Adrenal gland (tissue), 12 donors: ENCODE data around the gene OR7A10. TPM values are rescaled to one million over a fixed set of nuclear protein-coding genes. Genes with fewer than 3 reads are reported as not detected.

ENCODE experiments used
- DNase-seq, 7 donors: peaks; one replicate each; pipeline ENCODE4 v3.0.0-alpha.2; 2019 to 2020
- H3K27ac ChIP-seq, 5 donors: fragments of 200-600 bp; sonication (generic) in 4 of 5; 1 replicate in 3 of 5; 2 replicates in 2 of 5; pipeline versions ENCODE4 v1.5.1 to v1.8.0; 2016 to 2020; ENCODE audit warnings: mild to moderate bottlenecking in 1 of 5
- H3K27me3 ChIP-seq: fragments of 200-600 bp; 2 replicates; pipeline ENCODE4 v1.8.0; 2021
- H3K36me3 ChIP-seq, 2 donors: fragments of 200-600 bp; replicated peaks in 1 of 2; 1 replicate in 1 of 2; 2 replicates in 1 of 2; pipeline versions ENCODE4 v1.5.1 to v1.8.0; 2018 to 2022
- H3K4me1 ChIP-seq, 2 donors: fragments of 200-600 bp; replicated peaks in 1 of 2; 1 replicate in 1 of 2; 2 replicates in 1 of 2; pipeline versions ENCODE4 v1.5.1 to v1.8.0; 2018 to 2021
- H3K4me3 ChIP-seq, 4 donors: fragments of 200-600 bp; sonication (generic) in 3 of 4; one replicate each; pipeline ENCODE4 v1.5.1; 2016 to 2018
- H3K9me3 ChIP-seq, 3 donors: fragments of 200-600 bp; sonication (generic) in 1 of 3; replicated peaks in 1 of 3; 1 replicate in 2 of 3; 2 replicates in 1 of 3; pipeline versions ENCODE4 v1.5.1 to v1.8.0; 2016 to 2021
- CTCF ChIP-seq, 6 experiments: fragments of 450-650 bp in 4 of 6; fragments of 200-600 bp in 2 of 6; sonication (generic) in 1 of 6; IDR thresholded peaks; 1 replicate in 5 of 6; 2 replicates in 1 of 6; pipeline versions ENCODE4 v1.5.1 to v1.8.0; 2016 to 2021; ENCODE audit warnings: antibody characterized with exemption in 6 of 6, mild to moderate bottlenecking in 2 of 6, moderate library complexity in 1 of 6
- POLR2A ChIP-seq, 2 donors: fragments of 450-650 bp; IDR thresholded peaks; one replicate each; pipeline ENCODE4 v1.6.1; 2017; ENCODE audit warnings: antibody characterized with exemption in 2 of 2, mild to moderate bottlenecking in 2 of 2, moderate library complexity in 1 of 2
- WGBS, 4 donors: extraction: QIAGEN DNeasy Blood & Tissue Kit in 2 of 4; methylation state at CpG; one replicate each; pipeline versions ENCODE4 v1.1.5 to v1.1.7; 2013 to 2017; 5-methylcytosine and 5-hydroxymethylcytosine counted together
- intact Hi-C, 2 donors: fragments of 100-400 bp; cut with DNase I; formaldehyde crosslinking; loops; one replicate each; pipeline versions ENCODE4 v1.14.1 to v1.15.0; 2022 to 2023
- polyA plus RNA-seq, 3 donors: library from polyadenylated mRNA; stranded (reverse); fragments of 200-250 nt in 2 of 3; fragments of 350-450 nt in 1 of 3; fragmentation: Illumina TruSeq in 1 of 3; extraction: RNeasy Lipid Tissue Mini Kit (QIAGEN cat#74804) in 1 of 3; gene quantifications; one replicate each; pipeline ENCODE4 v1.2.3, GENCODE V29; 2013 to 2014
- total RNA-seq, 9 donors: library from RNA; depleted of rRNA in 4 of 9; stranded (reverse); fragments of >200 nt in 4 of 9; fragments of 120-200 nt in 1 of 9; fragmentation: NEBNext Ultra II Directional in 1 of 9; extraction: Animal tissue kit (Norgen Biotek cat#: 25700) in 1 of 9; gene quantifications; one replicate each; pipeline versions ENCODE4 v1.1.0 to v1.2.4, GENCODE V29; 2013 to 2023
- donor health status: healthy with polysubstance abuse.
- donor health status: Bipolar disorder and iron deficiency.
- donor health status: DM: yes; HTN: yes; CAD: no.
- donor health status: DM: no; HTN: no; CAD: no.
- donor health status: DM: no; HTN: no; CAD: no.
- donor health status: DM: yes; HTN: yes; CAD: no.

The OR7A10 gene
- total and polyA plus RNA-seq, 12 donors, result not detected

GRCh38 chr19:14840206-14840605, 8.5 kb downstream of the OR7A10 start:
- WGBS, 4 donors, result 19 to 41% (median 28%) methylated on average over 1 of the region's 1 CpG
- H3K4me1 ChIP-seq, result peaks cover 0 to 7% of the 10 kb centered on the region in 2 donors

GRCh38 chr19:14837391-14837790, 11.3 kb downstream of the OR7A10 start:
- Histone ChIP-seq H3K27me3 (no peaks in the 10 kb centered on the region), H3K4me3 (no peak overlapping the region), H3K36me3 (no peaks in the 10 kb centered on the region), H3K9me3 (no peaks in the 10 kb centered on the region), H3K27ac (no peak overlapping the region), H3K4me1 (peaks cover 0 to 6% of the 10 kb centered on the region in 2 donors)
- intact Hi-C loops, result no loop called here
- 71 to 93% (median 83%) methylated on average over 4 of the region's 4 CpGs for WGBS, 4 donors
- no peak for TF ChIP-seq POLR2A (IDR thresholded peaks at IDR 0.05)
- DNase-seq, result no peak

More at GRCh38 chr19:14840206-14840605, 8.5 kb downstream of the OR7A10 start:
- no peak for DNase-seq
- intact Hi-C loops, result no loop called here
- Histone ChIP-seq H3K9me3 (no peaks in the 10 kb centered on the region), H3K27me3 (no peaks in the 10 kb centered on the region), H3K36me3 (no peaks in the 10 kb centered on the region), H3K4me3 (no peak overlapping the region), H3K27ac (no peak overlapping the region)
- TF ChIP-seq POLR2A (IDR thresholded peaks at IDR 0.05) (no peak), CTCF (IDR thresholded peaks at IDR 0.05) (no peak)

GRCh38 chr19:14835011-14835410, 13.7 kb downstream of the OR7A10 start, which contains the start of the genes OR7A5 and OR7C1:
Gene OR7A5 (minus strand): TSS chr19:14835185. CDS start chr19:14828241, 6,944 bp downstream.
Gene OR7C1 (minus strand): TSS chr19:14835185. CDS start chr19:14800136, 35,049 bp downstream.
- Histone ChIP-seq H3K4me3 (no peak within 1 kb of the TSS), H3K27ac (peak within 1 kb of the TSS in 3 of 5 donors; percentile 59 to 69 (median 65)), H3K36me3 (no peaks in the 10 kb centered on the region), H3K4me1 (peaks cover 8 to 14% of the 10 kb centered on the region in 2 donors), H3K9me3 (no peaks in the 10 kb centered on the region), H3K27me3 (no peaks in the 10 kb centered on the region)
- intact Hi-C loops, result no loop called here
- peak in 3 of 7 donors; percentile 8 to 39 (median 29) for DNase-seq
- WGBS, 4 donors, result 13 to 24% (median 18%) methylated on average over 1 of the region's 1 CpG
- TF ChIP-seq POLR2A (IDR thresholded peaks at IDR 0.05) (no peak), CTCF (IDR thresholded peaks at IDR 0.05) (peak in 1 of 6 experiments; percentile 5)

GRCh38 chr19:14830702-14831101, 18.0 kb downstream of the OR7A10 start:
- Histone ChIP-seq H3K27me3 (no peaks in the 10 kb centered on the region), H3K9me3 (no peaks in the 10 kb centered on the region), H3K27ac (peak overlapping the region; percentile 38 to 83 (median 76)), H3K4me1 (peaks cover 15 to 21% of the 10 kb centered on the region in 2 donors), H3K4me3 (no peak overlapping the region), H3K36me3 (no peaks in the 10 kb centered on the region)
- peak; percentile 77 to 92 (median 87) for DNase-seq
- 23 to 44% (median 38%) methylated on average over 4 of the region's 4 CpGs for WGBS, 4 donors
- intact Hi-C loops, result no loop called here
- TF ChIP-seq CTCF (IDR thresholded peaks at IDR 0.05) (no peak), POLR2A (IDR thresholded peaks at IDR 0.05) (peak in 1 of 2 donors; percentile 87)

GRCh38 chr19:14826006-14826405, 22.7 kb downstream of the OR7A10 start:
- Histone ChIP-seq H3K27ac (peak overlapping the region in 3 of 5 donors; percentile 20 to 50 (median 43)), H3K9me3 (no peaks in the 10 kb centered on the region), H3K27me3 (no peaks in the 10 kb centered on the region), H3K4me3 (no peak overlapping the region), H3K36me3 (no peaks in the 10 kb centered on the region), H3K4me1 (peaks cover 9 to 10% of the 10 kb centered on the region in 2 donors)
- TF ChIP-seq CTCF (IDR thresholded peaks at IDR 0.05) (no peak), POLR2A (IDR thresholded peaks at IDR 0.05) (no peak)
- 43 to 57% (median 45%) methylated on average over 2 of the region's 2 CpGs for WGBS, 4 donors
- intact Hi-C loops, result no loop called here
- peak in 5 of 7 donors; percentile 32 to 57 (median 37) for DNase-seq
